NCI-H2171 treated with DMSO at 0.1 percent for 48 hours (cell line): ENCODE measurements around the gene CC2D2B.
A peak's percentile ranks its signal among the peaks of the same experiment; 100 is the strongest.
"Not testable (repeated sequence)": the region's sequence is repeated elsewhere in the genome, so short reads cannot be mapped to it uniquely, and the experiment has no call there.

Experiments
- DNase-seq: peaks from one replicate; lab custom pipeline; 2025; lab: John Stamatoyannopoulos, UW

The CC2D2B gene

GRCh38 chr10:96017191-96017687, 109.5 kb downstream of the CC2D2B start:
- DNase-seq = peak; percentile 35

- DNase-seq = no peak
These were observed 113.6 kb downstream of the CC2D2B start for GRCh38 chr10:96021332-96021731.

- no peak for DNase-seq
These were observed 115.0 kb downstream of the CC2D2B start for GRCh38 chr10:96022739-96023138.

GRCh38 chr10:96023168-96023567, 115.4 kb downstream of the CC2D2B start:
- DNase-seq = no peak

- peak; percentile 4 for DNase-seq
These were observed 117.8 kb downstream of the CC2D2B start for GRCh38 chr10:96025566-96025965.

GRCh38 chr10:96034625-96035024, 126.8 kb downstream of the CC2D2B start:
- no peak for DNase-seq

- DNase-seq = peak; percentile 13
These were observed 131.0 kb downstream of the CC2D2B start for GRCh38 chr10:96038476-96039387.

- no peak for DNase-seq
These were observed 133.4 kb downstream of the CC2D2B start for GRCh38 chr10:96041146-96041545.

- peak; percentile 54 for DNase-seq
These were observed 135.5 kb downstream of the CC2D2B start, which contains the start of gene CCNJ for GRCh38 chr10:96043033-96043892. Gene CCNJ, plus strand, starts transcription at chr10:96043583. Its CDS starts 811 bp downstream, at chr10:96044394.

- DNase-seq = no peak
These were observed 136.3 kb downstream of the CC2D2B start for GRCh38 chr10:96043893-96044715.

- DNase-seq = no peak
These were observed 137.0 kb downstream of the CC2D2B start for GRCh38 chr10:96044736-96045135.

- DNase-seq = no peak
These were observed 138.8 kb downstream of the CC2D2B start for GRCh38 chr10:96046546-96046945.

GRCh38 chr10:96047004-96047649, 139.4 kb downstream of the CC2D2B start:
- no peak for DNase-seq

- not testable (repeated sequence) for DNase-seq
These were observed 140.2 kb downstream of the CC2D2B start for GRCh38 chr10:96047925-96048324.

GRCh38 chr10:96049340-96049739, 141.6 kb downstream of the CC2D2B start:
- no peak for DNase-seq

GRCh38 chr10:96053985-96054384, 146.2 kb downstream of the CC2D2B start:
- DNase-seq = no peak

- no peak for DNase-seq
These were observed 149.0 kb downstream of the CC2D2B start for GRCh38 chr10:96056787-96057186.

- DNase-seq = no peak
These were observed 153.5 kb downstream of the CC2D2B start for GRCh38 chr10:96061232-96061631.

GRCh38 chr10:96072674-96073073, 164.9 kb downstream of the CC2D2B start:
- no peak for DNase-seq

GRCh38 chr10:96073722-96074121, 165.9 kb downstream of the CC2D2B start:
- no peak for DNase-seq

- no peak for DNase-seq
These were observed 167.0 kb downstream of the CC2D2B start for GRCh38 chr10:96074776-96075175.
